ENCODE results near the gene BGN.

Gene BGN

DNA sequence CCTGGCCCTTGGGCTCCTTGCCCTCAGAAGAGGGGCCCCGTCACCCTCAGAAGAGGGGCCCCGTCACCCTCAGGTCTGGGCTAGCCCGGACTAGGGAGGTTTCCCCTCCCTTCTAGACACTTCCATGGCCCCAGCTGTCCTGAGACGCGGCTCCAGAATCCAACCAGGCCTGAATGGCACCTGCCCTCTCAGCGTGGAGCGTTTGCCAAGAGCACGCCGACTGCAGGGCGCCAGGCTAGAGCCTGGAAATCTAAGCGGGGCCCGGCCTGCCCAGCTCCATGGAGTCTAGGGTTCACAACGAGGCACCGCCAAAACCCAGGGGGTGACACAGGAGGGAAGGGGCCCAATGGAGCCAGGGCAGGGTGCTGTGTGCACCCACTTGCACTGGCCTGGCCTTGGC, 14.8 kb downstream of the BGN start:
- no peak for DNase-seq

GRCh38 chrX:153510383-153510782, 15.6 kb downstream of the BGN start:
- DNase-seq = no peak

- no peak for DNase-seq
These were observed 17.2 kb downstream of the BGN start for GRCh38 chrX:153511784-153512500.

DNA sequence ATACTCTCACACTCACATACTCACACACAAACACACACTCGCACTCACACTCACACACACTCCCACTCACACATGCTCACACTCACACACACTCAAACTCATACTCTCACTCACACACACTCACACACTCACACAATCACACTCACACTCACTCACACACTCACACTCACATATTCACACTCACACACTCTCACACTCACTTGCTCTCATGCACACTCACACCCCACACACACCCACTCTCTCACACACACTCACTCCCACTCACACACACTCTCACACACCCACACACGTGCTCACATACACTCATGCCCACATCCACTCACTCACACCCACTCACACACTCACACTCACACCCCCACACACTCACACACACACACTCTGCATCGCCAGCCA, 17.7 kb downstream of the BGN start:
- no peak for DNase-seq

GRCh38 chrX:153513265-153513664, 18.5 kb downstream of the BGN start:
- DNase-seq = no peak

DNA sequence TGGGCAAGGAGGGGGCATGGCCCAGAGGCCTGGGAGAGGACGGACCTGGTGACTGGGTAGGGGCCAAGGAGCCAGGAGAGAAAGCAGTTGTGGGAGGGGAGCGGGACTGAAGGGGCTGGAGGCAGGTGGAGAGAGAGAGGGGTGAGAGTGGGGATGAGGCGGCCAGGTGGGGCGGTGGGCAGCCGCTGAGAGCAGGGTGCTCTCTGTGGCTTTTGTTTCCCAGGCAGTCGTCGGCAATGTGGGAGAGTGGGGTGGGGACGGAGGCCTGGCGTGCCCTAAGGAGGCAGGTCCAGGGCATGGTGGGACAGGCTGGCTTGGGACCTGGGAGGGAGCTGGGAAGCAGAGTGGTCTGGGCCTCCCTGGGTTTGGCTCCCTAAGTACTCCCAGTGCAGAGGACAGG, 19.5 kb downstream of the BGN start:
- DNase-seq = no peak

DNA sequence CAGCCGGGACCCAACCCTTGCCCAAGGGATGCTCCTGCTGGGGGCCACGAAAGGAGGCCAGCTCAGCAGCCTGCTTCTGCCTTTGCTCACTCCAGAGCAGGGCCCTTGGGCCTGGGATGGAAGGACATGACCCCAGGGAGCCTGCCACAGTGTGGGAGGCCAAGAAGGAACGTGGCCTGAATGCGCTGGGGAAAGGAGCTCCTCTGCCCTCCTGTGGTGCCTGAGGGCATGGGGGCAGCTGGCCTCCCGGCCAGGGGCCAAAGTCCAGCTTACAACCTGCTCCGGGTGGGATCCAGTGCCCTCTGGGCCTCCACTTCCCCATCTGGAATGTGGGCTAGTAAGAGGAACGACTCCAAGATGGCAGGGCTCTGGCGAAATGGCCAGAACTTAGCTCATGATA, 20.7 kb downstream of the BGN start:
- DNase-seq = no peak

- DNase-seq = no peak
These were observed 21.3 kb downstream of the BGN start for GRCh38 chrX:153516073-153516472.

- DNase-seq = no peak
These were observed 22.6 kb downstream of the BGN start, which contains the start of gene ATP2B3 for GRCh38 chrX:153517423-153517822. Gene ATP2B3 (plus strand): TSS chrX:153517642. CDS start chrX:153536248, 18,606 bp downstream.

- DNase-seq = no peak
These were observed 23.4 kb downstream of the BGN start for GRCh38 chrX:153517946-153518834.

- DNase-seq = no peak
These were observed 24.9 kb downstream of the BGN start for GRCh38 chrX:153519569-153520286.

DNA sequence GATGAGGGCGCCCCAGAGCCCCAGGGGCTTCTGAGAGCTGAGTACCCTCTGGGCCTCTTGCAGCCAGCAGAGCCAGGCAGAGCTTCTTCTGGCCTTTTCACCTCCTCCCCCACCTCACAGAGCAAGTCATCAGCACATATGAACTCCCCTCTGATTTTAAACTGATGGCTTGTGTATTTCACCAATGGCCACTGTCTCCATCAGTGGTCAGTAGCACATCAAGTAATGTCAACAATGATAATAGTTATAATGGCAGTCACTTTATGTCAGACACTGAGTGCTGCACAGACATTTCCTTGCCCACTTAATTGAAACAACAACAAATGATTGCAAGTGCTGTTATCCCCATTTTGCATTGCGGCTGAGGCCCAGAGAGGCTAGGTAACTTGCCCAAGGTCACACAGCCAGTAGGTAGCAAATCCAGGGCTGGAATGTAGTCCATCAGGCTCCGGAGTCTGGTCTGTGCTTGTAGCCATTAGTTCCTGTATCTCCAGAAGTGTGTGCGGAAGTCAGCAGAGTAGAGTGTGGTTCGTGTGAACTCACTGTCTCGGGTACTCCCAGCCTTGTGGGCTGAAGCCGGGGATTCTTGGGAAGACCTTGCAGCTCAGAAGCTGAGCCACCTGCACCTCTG, 25.6 kb downstream of the BGN start:
- DNase-seq = no peak

GRCh38 chrX:153521034-153521433, 26.3 kb downstream of the BGN start:
- DNase-seq = no peak

GRCh38 chrX:153522259-153522658, 27.5 kb downstream of the BGN start:
- no peak for DNase-seq

GRCh38 chrX:153523269-153523668, 28.5 kb downstream of the BGN start:
- DNase-seq = no peak

DNA sequence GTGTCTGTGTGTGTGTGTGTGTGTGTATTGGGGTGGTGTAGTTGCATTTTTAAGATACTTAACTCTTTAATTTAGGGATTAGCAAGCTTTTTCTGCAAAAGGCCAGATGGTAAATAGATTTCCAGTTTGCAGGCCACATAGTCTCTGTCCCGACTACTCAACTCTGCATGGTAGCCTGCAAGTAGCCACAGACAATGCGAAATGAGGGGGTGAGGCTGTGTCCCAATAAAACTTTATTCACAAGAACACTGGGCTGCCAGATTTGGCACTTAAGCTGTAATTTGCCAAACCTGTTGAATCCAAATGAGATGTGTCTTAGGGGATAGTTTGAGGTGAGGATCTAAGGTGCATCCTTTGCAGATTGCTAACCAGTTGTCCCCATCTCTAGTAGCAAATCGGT, 29.5 kb downstream of the BGN start:
- no peak for DNase-seq

DNA sequence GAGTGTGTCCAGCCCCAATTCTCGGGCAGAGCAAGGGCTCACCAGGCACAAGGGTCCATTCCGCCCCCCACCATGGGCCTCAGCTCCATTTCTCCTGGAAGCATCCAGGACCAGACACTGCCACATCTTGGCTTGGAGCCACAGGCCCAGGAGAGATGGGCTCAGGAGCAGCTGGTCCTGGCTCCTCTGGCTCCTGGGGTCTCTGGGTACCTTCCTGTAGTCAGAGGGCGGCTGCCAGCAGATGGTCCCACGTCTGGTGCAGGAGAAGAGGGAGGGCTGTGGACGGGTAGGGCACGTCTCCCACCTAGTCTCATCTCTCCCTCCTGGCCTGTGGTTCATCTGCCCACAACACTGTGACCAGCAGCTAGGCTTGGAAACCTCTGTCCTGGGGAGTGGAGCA, 30.7 kb downstream of the BGN start:
- DNase-seq = no peak

GRCh38 chrX:153526042-153526441, 31.3 kb downstream of the BGN start:
- DNase-seq = no peak

GRCh38 chrX:153526801-153527200, 32.0 kb downstream of the BGN start:
- no peak for DNase-seq

- DNase-seq = no peak
These were observed 32.4 kb downstream of the BGN start for GRCh38 chrX:153527208-153527607.

- no peak for DNase-seq
These were observed 35.8 kb downstream of the BGN start for GRCh38 chrX:153530411-153531129.

DNA sequence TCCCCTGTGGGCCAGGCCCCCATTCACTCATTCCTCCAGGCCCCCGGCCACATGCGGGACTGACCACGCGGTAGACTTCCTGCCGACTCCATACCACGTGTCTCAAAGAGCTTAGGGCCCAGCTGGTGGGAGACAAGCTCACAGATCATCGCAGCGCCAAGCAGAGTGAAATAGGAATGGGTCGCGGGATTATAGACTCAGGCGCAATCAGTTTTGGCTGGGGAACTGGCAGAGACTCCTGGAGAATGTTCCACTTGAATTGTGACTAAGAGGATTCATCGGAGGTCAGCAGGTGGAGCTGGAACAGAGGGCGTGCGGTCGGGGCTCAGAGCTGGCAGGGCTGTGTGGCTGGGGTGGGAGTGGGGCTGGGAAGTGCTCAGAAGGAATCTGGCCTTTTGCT, 38.3 kb downstream of the BGN start:
- no peak for DNase-seq

Measured in activated T-cell treated with anti-CD3 and anti-CD28 coated beads, Interleukin-2, amount 50 U/mL, for 1 hour (primary cell).